GM10847 (cell line): ENCODE data around the gene CTDP1.

ENCODE experiments used
- POLR2A ChIP-seq: IDR thresholded peaks from 2 replicates; pipeline ENCODE4 v1.6.1; 2011; ENCODE audit not compliant: insufficient read length; ENCODE audit errors: extremely low read depth

CTDP1 gene

GRCh38 chr18:79702906-79703305, 23.3 kb downstream of the CTDP1 start:
- no peak for TF ChIP-seq POLR2A

DNA sequence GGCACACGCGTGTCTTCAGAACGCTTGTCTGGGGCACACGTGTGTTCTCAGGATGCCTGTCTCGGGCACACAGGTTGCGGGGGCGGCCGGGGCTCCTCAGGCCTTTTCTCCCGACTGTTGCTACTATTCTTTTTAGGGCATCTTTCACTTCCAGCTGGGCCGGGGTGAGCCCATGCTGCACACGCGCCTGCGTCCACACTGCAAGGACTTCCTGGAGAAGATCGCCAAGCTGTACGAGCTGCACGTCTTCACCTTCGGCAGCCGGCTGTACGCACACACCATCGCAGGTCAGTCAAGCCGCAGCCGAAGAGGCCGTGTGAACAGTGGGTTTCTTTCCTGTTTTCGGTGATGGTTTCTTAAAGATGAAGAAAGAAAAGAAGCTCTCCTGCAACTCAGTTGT, 25.0 kb downstream of the CTDP1 start:
- TF ChIP-seq POLR2A, result no peak

GRCh38 chr18:79705272-79705671, 25.7 kb downstream of the CTDP1 start:
- no peak for TF ChIP-seq POLR2A

GRCh38 chr18:79706006-79706405, 26.4 kb downstream of the CTDP1 start:
- TF ChIP-seq POLR2A, result no peak

GRCh38 chr18:79706658-79707057, 27.1 kb downstream of the CTDP1 start:
- TF ChIP-seq POLR2A, result no peak

DNA sequence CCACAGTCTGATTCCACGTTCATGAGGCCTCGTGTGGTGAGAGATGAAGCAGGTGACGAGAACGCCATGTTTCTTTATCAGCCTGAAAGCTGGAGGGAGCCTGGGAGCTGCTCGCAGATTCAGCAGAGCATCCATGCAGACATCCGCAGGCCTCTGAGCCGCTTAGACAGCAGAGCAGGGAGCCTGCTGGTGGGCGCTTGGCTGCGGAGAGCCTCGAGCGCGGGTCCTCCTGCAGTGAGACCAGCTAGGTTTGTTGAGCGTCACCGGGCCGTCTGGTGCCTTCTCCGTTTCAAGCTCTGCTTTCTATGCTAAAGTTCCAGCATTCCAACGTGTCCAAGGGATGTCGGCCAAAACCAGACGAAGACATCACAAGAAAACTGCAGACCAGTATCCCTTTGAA, 27.6 kb downstream of the CTDP1 start:
- no peak for TF ChIP-seq POLR2A

DNA sequence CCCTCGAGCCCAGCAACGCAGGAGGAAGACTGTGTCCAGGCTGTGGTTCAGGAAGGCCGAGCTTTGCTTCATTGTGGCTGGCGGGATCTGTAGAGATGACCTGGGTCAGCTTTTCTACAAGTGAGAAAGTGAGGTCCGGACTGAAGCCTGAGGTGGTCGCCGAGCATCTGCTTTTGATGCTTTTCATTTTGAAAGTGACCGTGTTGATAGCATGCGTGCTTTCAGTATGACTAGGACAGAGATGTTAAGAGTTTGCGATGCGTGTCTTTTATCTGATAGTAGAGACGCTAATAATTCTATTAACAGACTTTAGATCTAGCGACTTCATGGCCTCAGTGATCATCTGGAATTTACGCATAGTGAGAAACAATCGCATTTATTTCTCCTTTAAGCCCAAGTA, 28.1 kb downstream of the CTDP1 start:
- TF ChIP-seq POLR2A, result no peak

DNA sequence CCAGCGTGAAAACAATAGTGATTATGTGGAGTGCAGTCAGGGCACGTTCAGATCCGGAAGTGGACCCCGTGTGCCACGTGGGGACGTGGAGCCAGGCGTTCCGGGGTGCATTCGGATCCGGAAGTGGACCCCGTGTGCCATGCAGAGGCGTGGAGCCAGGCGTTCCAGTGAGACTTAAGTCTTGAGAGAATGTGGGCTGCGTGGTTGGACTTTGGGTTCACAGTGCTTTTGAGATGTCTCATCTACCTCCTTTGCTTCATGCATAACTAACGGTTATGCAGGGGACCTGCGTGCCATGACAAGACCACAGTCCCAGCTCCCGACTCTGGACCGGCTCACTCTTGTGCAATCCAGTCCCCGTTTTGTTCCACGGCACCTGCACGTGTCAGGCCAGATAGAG, 28.8 kb downstream of the CTDP1 start:
- TF ChIP-seq POLR2A, result no peak

DNA sequence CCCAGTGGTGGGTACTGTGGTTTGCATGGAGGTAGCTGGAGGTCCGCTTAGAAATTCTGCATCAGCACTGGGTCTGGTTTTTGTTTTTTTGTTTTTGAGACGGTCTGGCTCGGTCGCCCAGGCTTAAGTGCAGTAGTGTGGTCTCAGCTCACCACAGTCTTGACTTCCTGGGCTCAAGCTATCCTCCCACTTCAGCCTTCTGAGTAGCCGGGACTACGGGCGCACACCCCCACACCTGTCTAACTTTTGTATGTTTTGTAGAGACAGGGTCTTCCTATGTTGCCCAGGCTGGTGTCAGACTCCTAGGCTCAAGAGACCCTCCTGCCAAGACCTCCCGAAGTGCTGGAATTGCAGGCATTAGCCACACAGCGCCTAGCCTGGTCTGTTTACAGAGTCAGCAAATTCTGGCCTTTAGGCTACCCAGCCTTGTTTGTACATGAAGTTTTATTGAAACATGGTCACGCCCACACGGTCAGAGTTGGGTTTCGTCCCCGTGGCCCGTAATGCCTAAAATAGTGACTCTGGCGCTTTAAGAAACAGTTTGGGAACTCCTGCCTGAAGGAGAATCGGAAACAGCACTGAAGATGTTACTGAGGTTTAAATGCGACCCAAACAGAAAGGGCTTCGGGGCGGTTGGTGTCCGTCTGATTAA, 32.7 kb downstream of the CTDP1 start:
- no peak for TF ChIP-seq POLR2A

GRCh38 chr18:79713341-79713740, 33.7 kb downstream of the CTDP1 start:
- no peak for TF ChIP-seq POLR2A

GRCh38 chr18:79714531-79715240, 35.1 kb downstream of the CTDP1 start:
- no peak for TF ChIP-seq POLR2A

GRCh38 chr18:79715280-79715679, 35.7 kb downstream of the CTDP1 start:
- no peak for TF ChIP-seq POLR2A

DNA sequence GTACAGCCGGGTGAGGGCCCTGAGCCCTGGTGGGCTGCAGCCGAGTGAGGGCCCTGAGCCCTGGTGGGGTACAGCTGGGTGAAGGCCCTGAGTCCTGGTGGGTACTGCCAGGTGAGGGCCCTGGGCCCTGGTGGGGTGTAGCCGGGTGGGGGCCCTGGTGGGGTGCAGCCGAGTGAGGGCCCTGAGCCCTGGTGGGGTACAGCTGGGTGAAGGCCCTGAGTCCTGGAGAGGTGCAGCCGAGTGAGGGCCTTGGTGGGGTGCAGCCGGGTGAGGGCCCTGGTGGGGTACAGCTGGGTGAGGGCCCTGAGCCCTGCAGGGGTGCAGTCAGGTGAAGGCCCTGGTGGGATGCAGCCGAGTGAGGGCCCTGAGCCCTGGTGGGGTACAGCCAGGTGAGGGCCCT, 37.5 kb downstream of the CTDP1 start:
- no peak for TF ChIP-seq POLR2A

DNA sequence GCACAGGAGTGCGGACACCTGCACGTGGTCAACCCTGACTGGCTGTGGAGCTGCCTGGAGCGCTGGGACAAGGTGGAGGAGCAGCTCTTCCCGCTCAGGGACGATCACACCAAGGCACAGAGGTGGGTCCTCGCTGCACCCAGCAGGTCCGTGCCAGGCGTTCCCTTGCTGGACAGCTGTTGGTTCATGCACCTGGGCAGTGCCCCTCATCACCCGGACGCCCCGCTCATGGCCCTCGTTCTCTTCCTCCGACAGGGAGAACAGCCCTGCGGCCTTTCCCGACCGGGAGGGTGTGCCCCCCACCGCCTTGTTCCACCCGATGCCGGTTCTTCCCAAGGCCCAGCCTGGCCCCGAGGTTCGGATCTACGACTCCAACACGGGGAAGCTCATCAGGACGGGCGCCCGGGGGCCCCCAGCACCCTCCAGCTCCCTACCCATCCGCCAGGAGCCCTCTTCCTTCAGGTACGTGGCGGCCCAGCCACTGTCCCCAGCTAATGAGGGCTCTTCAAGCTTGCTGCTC, 38.0 kb downstream of the CTDP1 start:
- no peak for TF ChIP-seq POLR2A

GRCh38 chr18:79718126-79718525, 38.5 kb downstream of the CTDP1 start:
- TF ChIP-seq POLR2A, result no peak

GRCh38 chr18:79718878-79719477, 39.4 kb downstream of the CTDP1 start:
- TF ChIP-seq POLR2A, result no peak
